Endodermal cell (in vitro differentiated cells): ENCODE data around the gene TUBG1. TPM values are rescaled to one million over a fixed set of nuclear protein-coding genes. Genes with fewer than 3 reads are reported as not detected.

Experiments
- DNase-seq: peaks from one replicate; pipeline ENCODE4 v3.0.0-alpha.2; 2017
- H3K27ac ChIP-seq: 2 replicates; pipeline ENCODE4 v1.5.1; 2013; ENCODE audit warnings: mild to moderate bottlenecking, low read depth, low read length, moderate library complexity
- H3K27me3 ChIP-seq: 2 replicates; pipeline ENCODE4 v1.6.1; 2013; ENCODE audit warnings: mild to moderate bottlenecking, low read length, moderate library complexity; ENCODE audit not compliant: insufficient read depth, control insufficient read depth, poor library complexity, severe bottlenecking
- H3K36me3 ChIP-seq: 2 replicates; pipeline ENCODE4 v1.7.0; 2013; ENCODE audit warnings: mild to moderate bottlenecking, low read length, moderate library complexity; ENCODE audit not compliant: control insufficient read depth, insufficient read depth
- H3K4me1 ChIP-seq: one replicate; pipeline ENCODE4 v1.7.0; 2013; ENCODE audit warnings: low read length; ENCODE audit not compliant: control insufficient read depth, insufficient read depth
- H3K4me3 ChIP-seq: 2 replicates; pipeline ENCODE4 v1.5.1; 2013; ENCODE audit warnings: mild to moderate bottlenecking, low read length, moderate library complexity
- H3K9ac ChIP-seq: 2 replicates; pipeline ENCODE4 v1.6.1; 2013; ENCODE audit warnings: mild to moderate bottlenecking, low read length, moderate library complexity; ENCODE audit not compliant: poor library complexity, severe bottlenecking; ENCODE audit errors: extremely low read depth
- H3K9me3 ChIP-seq: 2 replicates; pipeline ENCODE4 v1.6.1; 2013; ENCODE audit warnings: mild to moderate bottlenecking, low read length, moderate library complexity; ENCODE audit not compliant: control insufficient read depth
- H3K27ac Mint-ChIP-seq: 2 replicates; pipeline ENCODE4 v1.8.0; 2020; ENCODE audit warnings: mixed read lengths
- H3K27me3 Mint-ChIP-seq: 2 replicates; pipeline ENCODE4 v1.8.0; 2021; ENCODE audit warnings: mild to moderate bottlenecking, mixed read lengths; ENCODE audit not compliant: insufficient read depth
- H3K36me3 Mint-ChIP-seq: 2 replicates; pipeline ENCODE4 v1.8.0; 2020; ENCODE audit warnings: low read depth, mixed read lengths
- H3K4me1 Mint-ChIP-seq: 2 replicates; pipeline ENCODE4 v1.8.0; 2020; ENCODE audit warnings: mixed read lengths
- H3K4me3 Mint-ChIP-seq: 2 replicates; pipeline ENCODE4 v1.8.0; 2020; ENCODE audit warnings: mild to moderate bottlenecking, moderate library complexity, mixed read lengths
- H3K9me3 Mint-ChIP-seq: 2 replicates; pipeline ENCODE4 v1.8.0; 2020; ENCODE audit warnings: mild to moderate bottlenecking, mixed read lengths
- WGBS, 2 experiments: methylation state at CpG; one replicate each; pipeline versions ENCODE4 v1.1.5 to v1.1.7; 2013; ENCODE audit warnings: missing lambda C conversion rate in 2 of 2, mixed read lengths in 1 of 2; ENCODE audit not compliant: insufficient coverage in 1 of 2, insufficient read length in 1 of 2; 5-methylcytosine and 5-hydroxymethylcytosine counted together
- total RNA-seq, 2 donors: library from RNA; stranded (reverse); fragmentation: NEBNext Ultra II Directional in 1 of 2; extraction: Animal tissue kit (Norgen Biotek cat#: 25700) in 1 of 2; gene quantifications; 2 replicates in 1 of 2; 3 replicates in 1 of 2; pipeline ENCODE4 v1.2.1, GENCODE V29; 2021
- TF ChIP-seq, protein P1 (sequence below): fragments of 200-600 bp; sonication (generic); conservative IDR thresholded peaks from 2 replicates; pipeline ENCODE4 v1.5.0; 2021; ENCODE audit warnings: antibody characterized with exemption, mild to moderate bottlenecking

TUBG1 gene
- total RNA-seq, 2 donors from 2014 or later = 94.2 to 124 TPM

DNA sequence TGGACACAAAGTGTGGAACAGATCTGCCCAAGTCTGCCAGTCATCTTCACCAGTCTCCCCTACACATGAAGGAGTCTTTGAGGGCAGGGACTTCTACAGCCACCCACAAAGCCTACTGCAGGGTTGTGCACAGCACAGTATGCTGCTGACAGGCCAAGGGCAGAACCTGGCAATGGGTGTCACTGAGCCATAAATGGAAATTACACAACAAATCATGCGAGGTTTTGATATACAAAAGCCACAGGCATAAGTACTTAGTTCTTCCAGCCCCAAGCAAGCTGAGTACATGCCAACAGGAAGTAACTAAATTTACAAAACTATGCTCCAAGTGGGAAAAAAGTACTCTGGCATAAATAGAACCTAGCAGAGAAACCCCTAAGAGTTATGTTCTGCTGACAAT, 24.1 kb upstream of the TUBG1 start:
- Mint-ChIP-seq H3K4me1 (no peaks in the 10 kb centered on the region), H3K9me3 (no peaks in the 10 kb centered on the region), H3K27ac (no peak overlapping the region), H3K36me3 (peaks cover 69% of the 10 kb centered on the region), H3K27me3 (no peaks in the 10 kb centered on the region), H3K4me3 (no peak overlapping the region)
- H3K4me1 ChIP-seq = no peaks in the 10 kb centered on the region
- no peak overlapping the region for H3K27ac ChIP-seq
- 97% methylated on average over 1 of the region's 1 CpG; no CpG with 5 or more reads in 1 of the 2 experiments for WGBS, 2 experiments
- no peaks in the 10 kb centered on the region for H3K27me3 ChIP-seq
- no peak overlapping the region for H3K4me3 ChIP-seq
- H3K9me3 ChIP-seq = no peaks in the 10 kb centered on the region
- no peak for DNase-seq
- H3K9ac ChIP-seq = no peak overlapping the region
- TF ChIP-seq, protein P1, sequence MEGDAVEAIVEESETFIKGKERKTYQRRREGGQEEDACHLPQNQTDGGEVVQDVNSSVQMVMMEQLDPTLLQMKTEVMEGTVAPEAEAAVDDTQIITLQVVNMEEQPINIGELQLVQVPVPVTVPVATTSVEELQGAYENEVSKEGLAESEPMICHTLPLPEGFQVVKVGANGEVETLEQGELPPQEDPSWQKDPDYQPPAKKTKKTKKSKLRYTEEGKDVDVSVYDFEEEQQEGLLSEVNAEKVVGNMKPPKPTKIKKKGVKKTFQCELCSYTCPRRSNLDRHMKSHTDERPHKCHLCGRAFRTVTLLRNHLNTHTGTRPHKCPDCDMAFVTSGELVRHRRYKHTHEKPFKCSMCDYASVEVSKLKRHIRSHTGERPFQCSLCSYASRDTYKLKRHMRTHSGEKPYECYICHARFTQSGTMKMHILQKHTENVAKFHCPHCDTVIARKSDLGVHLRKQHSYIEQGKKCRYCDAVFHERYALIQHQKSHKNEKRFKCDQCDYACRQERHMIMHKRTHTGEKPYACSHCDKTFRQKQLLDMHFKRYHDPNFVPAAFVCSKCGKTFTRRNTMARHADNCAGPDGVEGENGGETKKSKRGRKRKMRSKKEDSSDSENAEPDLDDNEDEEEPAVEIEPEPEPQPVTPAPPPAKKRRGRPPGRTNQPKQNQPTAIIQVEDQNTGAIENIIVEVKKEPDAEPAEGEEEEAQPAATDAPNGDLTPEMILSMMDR = no peak
- H3K36me3 ChIP-seq = peaks cover 81% of the 10 kb centered on the region

DNA sequence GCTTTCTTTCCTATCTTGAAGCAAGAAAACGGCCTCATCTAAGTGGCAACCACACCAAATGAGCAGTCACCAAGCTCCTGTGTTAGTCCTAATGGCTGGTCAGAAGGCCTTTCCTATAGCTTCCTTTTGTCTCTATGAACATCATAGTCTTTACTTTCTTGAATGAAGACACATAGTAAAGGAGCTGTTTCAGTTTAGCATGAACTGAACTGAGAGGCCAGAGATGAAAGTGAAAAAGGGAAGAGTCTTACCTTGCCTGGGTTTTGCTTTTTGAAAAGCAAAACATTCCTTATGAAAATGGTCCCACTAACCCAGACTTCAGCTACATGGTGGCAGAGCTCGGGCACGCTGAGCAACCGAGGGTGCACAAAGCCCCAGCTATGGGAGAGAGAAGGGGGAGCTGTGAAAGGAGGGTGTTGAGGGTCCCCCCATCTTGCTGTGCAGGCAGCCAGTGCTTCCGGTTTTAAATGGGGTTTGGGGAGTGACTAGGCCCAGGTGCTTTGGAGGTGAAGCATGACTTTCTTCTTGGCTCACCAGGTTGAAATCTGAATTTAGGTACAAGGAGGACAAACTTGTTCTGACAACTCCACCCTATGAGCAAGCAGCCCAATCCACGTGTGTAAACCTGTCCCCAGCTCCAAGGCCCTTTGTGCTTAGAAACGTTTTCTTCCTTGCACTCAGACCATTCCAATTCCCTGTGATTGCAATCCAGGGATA, 22.8 kb upstream of the TUBG1 start:
- H3K4me1 ChIP-seq = no peaks in the 10 kb centered on the region
- 81 to 92% methylated on average over 2 to 7 of the region's 7 CpGs for WGBS, 2 experiments
- no peaks in the 10 kb centered on the region for H3K27me3 ChIP-seq
- H3K9me3 Mint-ChIP-seq = no peaks in the 10 kb centered on the region
- TF ChIP-seq, protein P1 = no peak
- no peak overlapping the region for H3K9ac ChIP-seq
- no peaks in the 10 kb centered on the region for H3K27me3 Mint-ChIP-seq
- H3K27ac ChIP-seq = no peak overlapping the region
- no peak overlapping the region for H3K4me3 ChIP-seq
- H3K4me1 Mint-ChIP-seq = no peaks in the 10 kb centered on the region
- no peak overlapping the region for H3K4me3 Mint-ChIP-seq
- no peak overlapping the region for H3K27ac Mint-ChIP-seq
- H3K36me3 ChIP-seq = peaks cover 86% of the 10 kb centered on the region
- DNase-seq = no peak
- peaks cover 71% of the 10 kb centered on the region for H3K36me3 Mint-ChIP-seq
- H3K9me3 ChIP-seq = no peaks in the 10 kb centered on the region

DNA sequence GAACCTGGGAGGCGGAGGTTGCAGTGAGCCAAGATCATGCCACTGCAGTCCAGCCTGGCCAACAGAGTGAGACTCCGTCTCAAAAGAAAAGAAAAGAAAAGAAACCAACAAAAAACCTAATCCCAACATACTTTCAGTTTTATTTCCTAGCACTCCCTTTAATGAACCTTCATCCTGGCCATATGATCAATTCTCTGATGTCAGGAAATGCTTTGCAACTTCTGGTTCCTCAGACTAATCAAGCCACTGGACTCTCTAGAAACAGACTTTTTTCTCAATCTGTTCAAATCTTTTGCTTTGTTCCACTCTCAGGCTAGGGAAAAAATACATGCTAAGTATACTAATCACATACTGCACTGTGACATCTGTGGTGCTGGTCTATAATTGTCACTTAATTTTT, 18.6 kb upstream of the TUBG1 start:
- no peaks in the 10 kb centered on the region for H3K27me3 ChIP-seq
- H3K36me3 Mint-ChIP-seq = peaks cover 57% of the 10 kb centered on the region
- TF ChIP-seq, protein P1 = no peak
- H3K9me3 ChIP-seq = no peaks in the 10 kb centered on the region
- DNase-seq = no peak
- H3K4me3 Mint-ChIP-seq = no peak overlapping the region
- peaks cover 55% of the 10 kb centered on the region for H3K36me3 ChIP-seq
- H3K4me1 ChIP-seq = no peaks in the 10 kb centered on the region
- H3K4me1 Mint-ChIP-seq = no peaks in the 10 kb centered on the region
- H3K27ac ChIP-seq = no peak overlapping the region
- WGBS, 2 experiments = 99 to 100% methylated on average over 1 to 2 of the region's 2 CpGs
- H3K4me3 ChIP-seq = no peak overlapping the region
- H3K27me3 Mint-ChIP-seq = no peaks in the 10 kb centered on the region
- no peak overlapping the region for H3K27ac Mint-ChIP-seq
- H3K9me3 Mint-ChIP-seq = no peaks in the 10 kb centered on the region
- H3K9ac ChIP-seq = no peak overlapping the region
